Skeletal muscle tissue (tissue), 4 donors: ENCODE data around the gene GDI2. TPM values are rescaled to one million over a fixed set of nuclear protein-coding genes. Genes with fewer than 3 reads are reported as not detected.
"Not testable (repeated sequence)": the region's sequence is repeated elsewhere in the genome, so short reads cannot be mapped to it uniquely, and the experiment has no call there.

ENCODE experiments used
- H3K27ac ChIP-seq: one replicate; pipeline ENCODE4 v1.7.0; 2013; ENCODE audit warnings: mild to moderate bottlenecking, low read depth, low read length, inconsistent platforms
- H3K27me3 ChIP-seq, 3 donors: one replicate each; pipeline ENCODE4 v1.7.0; 2013; ENCODE audit warnings: low read length in 3 of 3; ENCODE audit not compliant: control insufficient read depth in 3 of 3, insufficient read depth in 3 of 3
- H3K36me3 ChIP-seq, 3 donors: one replicate each; pipeline ENCODE4 v1.7.0; 2013; ENCODE audit warnings: low read length in 3 of 3; ENCODE audit not compliant: control insufficient read depth in 3 of 3, insufficient read depth in 3 of 3
- H3K4me1 ChIP-seq, 3 donors: one replicate each; pipeline ENCODE4 v1.7.0; 2013; ENCODE audit warnings: low read length in 3 of 3, mild to moderate bottlenecking in 3 of 3; ENCODE audit not compliant: control insufficient read depth in 3 of 3, insufficient read depth in 3 of 3
- H3K4me3 ChIP-seq, 3 donors: one replicate each; pipeline ENCODE4 v1.7.0; 2013; ENCODE audit warnings: low read length in 3 of 3
- H3K9ac ChIP-seq, 3 donors: one replicate each; pipeline ENCODE4 v1.7.0; 2013; ENCODE audit warnings: low read length in 3 of 3, mild to moderate bottlenecking in 3 of 3, moderate library complexity in 2 of 3, low read depth in 1 of 3
- H3K9me3 ChIP-seq, 3 donors: one replicate each; pipeline ENCODE4 v1.7.0; 2013; ENCODE audit warnings: low read length in 3 of 3; ENCODE audit not compliant: control insufficient read depth in 3 of 3
- total RNA-seq: library from RNA; depleted of rRNA; stranded (reverse); fragments of >200 nt; gene quantifications from one replicate; pipeline ENCODE4 v1.2.3, GENCODE V29; 2014
- donor health status: Osteomylitis.

Gene GDI2
- total RNA-seq, 1 donor from 2014 or later: 483 TPM

- Histone ChIP-seq H3K9ac (peak overlapping the region; percentile 83 to 98 (median 95)), H3K27me3 (no peaks in the 10 kb centered on the region), H3K9me3 (no peaks in the 10 kb centered on the region), H3K27ac (peak overlapping the region; percentile 96), H3K4me1 (peaks cover 20 to 38% (median 23%) of the 10 kb centered on the region in 3 donors), H3K4me3 (peak overlapping the region; percentile 78 to 95 (median 94)), H3K36me3 (peaks cover 0 to 2% (median 0%) of the 10 kb centered on the region in 3 donors)
Observed at GRCh38 chr10:5812283-5813090, 747 bp downstream of the GDI2 start.

- Histone ChIP-seq H3K4me3 (peak overlapping the region in 2 of 3 donors; percentile 6 to 50), H3K9ac (peak overlapping the region; percentile 17 to 98 (median 59)), H3K36me3 (peaks cover 0 to 2% (median 0%) of the 10 kb centered on the region in 3 donors), H3K27me3 (no peaks in the 10 kb centered on the region), H3K9me3 (no peaks in the 10 kb centered on the region), H3K4me1 (peaks cover 20 to 38% (median 28%) of the 10 kb centered on the region in 3 donors), H3K27ac (no peak overlapping the region)
Observed at GRCh38 chr10:5811387-5811821, 1.8 kb downstream of the GDI2 start.

GRCh38 chr10:5810225-5810624 is 3.0 kb downstream of the GDI2 start:
- H3K9me3 ChIP-seq: no peaks in the 10 kb centered on the region
- peaks cover 0 to 2% (median 0%) of the 10 kb centered on the region in 3 donors for H3K36me3 ChIP-seq
- H3K9ac ChIP-seq: no peak overlapping the region
- no peak overlapping the region for H3K27ac ChIP-seq
- H3K4me3 ChIP-seq: no peak overlapping the region
- H3K27me3 ChIP-seq: no peaks in the 10 kb centered on the region
- peaks cover 20 to 38% (median 28%) of the 10 kb centered on the region in 3 donors for H3K4me1 ChIP-seq

- Histone ChIP-seq H3K36me3 (peaks cover 0 to 2% (median 0%) of the 10 kb centered on the region in 3 donors), H3K4me3 (peak overlapping the region in 1 of 3 donors; percentile 27), H3K27me3 (no peaks in the 10 kb centered on the region), H3K27ac (no peak overlapping the region), H3K9me3 (no peaks in the 10 kb centered on the region), H3K4me1 (peaks cover 18 to 32% (median 26%) of the 10 kb centered on the region in 3 donors), H3K9ac (no peak overlapping the region)
Observed at GRCh38 chr10:5809527-5810154, 3.6 kb downstream of the GDI2 start.

GRCh38 chr10:5808783-5809392 is 4.3 kb downstream of the GDI2 start:
- not testable (repeated sequence) for H3K27ac ChIP-seq, H3K36me3 ChIP-seq, H3K9ac ChIP-seq, H3K4me3 ChIP-seq, H3K27me3 ChIP-seq, H3K9me3 ChIP-seq
- peaks cover 14 to 25% (median 18%) of the 10 kb centered on the region in 3 donors for H3K4me1 ChIP-seq

GRCh38 chr10:5806745-5807144 is 6.5 kb downstream of the GDI2 start:
- no peak overlapping the region for H3K4me3 ChIP-seq
- H3K27ac ChIP-seq: peak overlapping the region; percentile 57
- H3K9me3 ChIP-seq: no peaks in the 10 kb centered on the region
- no peaks in the 10 kb centered on the region for H3K36me3 ChIP-seq
- H3K9ac ChIP-seq: peak overlapping the region; percentile 23 to 68 (median 55)
- peaks cover 11 to 23% (median 17%) of the 10 kb centered on the region in 3 donors for H3K4me1 ChIP-seq
- H3K27me3 ChIP-seq: no peaks in the 10 kb centered on the region

GRCh38 chr10:5805711-5806110 is 7.5 kb downstream of the GDI2 start:
- Histone ChIP-seq H3K4me3 (no peak overlapping the region), H3K36me3 (no peaks in the 10 kb centered on the region), H3K9ac (no peak overlapping the region), H3K27ac (peak overlapping the region; percentile 57), H3K27me3 (no peaks in the 10 kb centered on the region), H3K4me1 (peaks cover 6 to 17% (median 10%) of the 10 kb centered on the region in 3 donors), H3K9me3 (no peaks in the 10 kb centered on the region)

- Histone ChIP-seq H3K27ac (no peak overlapping the region), H3K4me3 (no peak overlapping the region), H3K36me3 (peaks cover 0 to 2% (median 0%) of the 10 kb centered on the region in 3 donors), H3K9me3 (no peaks in the 10 kb centered on the region), H3K27me3 (no peaks in the 10 kb centered on the region), H3K9ac (no peak overlapping the region), H3K4me1 (peaks cover 5 to 12% (median 6%) of the 10 kb centered on the region in 3 donors)
Observed at GRCh38 chr10:5805260-5805659, 8.0 kb downstream of the GDI2 start.

GRCh38 chr10:5804386-5804785 is 8.8 kb downstream of the GDI2 start:
- H3K27ac ChIP-seq: no peak overlapping the region
- H3K36me3 ChIP-seq: peaks cover 0 to 10% (median 3%) of the 10 kb centered on the region in 3 donors
- H3K9ac ChIP-seq: no peak overlapping the region
- H3K9me3 ChIP-seq: no peaks in the 10 kb centered on the region
- H3K4me3 ChIP-seq: no peak overlapping the region
- no peaks in the 10 kb centered on the region for H3K27me3 ChIP-seq
- H3K4me1 ChIP-seq: peaks cover 2 to 6% (median 4%) of the 10 kb centered on the region in 3 donors
